Astrocyte (in vitro differentiated cells and primary cell): ENCODE measurements around the gene C5orf22.

Experiments
- CTCF ChIP-seq: IDR thresholded peaks from 2 replicates; pipeline ENCODE4 v1.5.1; 2011; ENCODE audit warnings: low read depth, mild to moderate bottlenecking, inconsistent platforms, low read length, moderate library complexity; ENCODE audit not compliant: insufficient read depth
- EZH2 ChIP-seq: IDR thresholded peaks from 2 replicates; pipeline ENCODE4 v1.6.1; 2012; ENCODE audit warnings: mild to moderate bottlenecking, low read length, inconsistent platforms; ENCODE audit not compliant: insufficient read depth

- TF ChIP-seq CTCF: no peak
- no peak for TF ChIP-seq EZH2
Measured at GRCh38 chr5:31556461-31556860, 24.4 kb downstream of the C5orf22 start.
